Fibroblast of skin of scalp (primary cell): ENCODE data around the gene MAOB.
"Not testable (repeated sequence)": the region's sequence is repeated elsewhere in the genome, so short reads cannot be mapped to it uniquely, and the experiment has no call there.

Experiments used
- DNase-seq: peaks from one replicate; pipeline ENCODE4 v3.0.0-alpha.2; 2013

The MAOB gene

GRCh38 chrX:43753637-43754036 is 128.6 kb downstream of the MAOB start:
- DNase-seq, result no peak

DNA sequence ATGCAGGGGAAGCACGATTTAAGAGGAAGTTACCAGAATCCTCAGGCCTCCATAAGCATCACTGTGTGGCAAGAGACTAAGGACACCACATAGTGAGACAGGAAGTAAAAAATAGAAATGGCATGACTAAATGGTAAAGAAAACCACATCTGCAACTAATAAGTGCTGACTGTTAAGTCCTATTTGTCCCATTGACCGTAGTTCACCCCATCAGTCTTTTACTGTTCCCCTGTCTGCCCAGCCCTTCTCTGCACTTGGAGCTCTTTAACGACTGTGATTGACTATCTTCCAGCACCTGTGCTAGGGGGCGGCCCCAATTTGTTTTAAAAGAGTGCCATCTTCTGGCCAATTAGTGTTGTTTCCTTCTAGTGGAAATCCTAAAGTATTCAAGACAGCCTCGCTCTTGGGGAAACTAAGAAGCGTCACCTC is 132.0 kb downstream of the MAOB start:
- peak; percentile 67 for DNase-seq

- DNase-seq, result no peak
Measured at GRCh38 chrX:43747476-43747875, 134.8 kb downstream of the MAOB start.

- no peak for DNase-seq
Measured at GRCh38 chrX:43745938-43746721, 136.1 kb downstream of the MAOB start.

DNA sequence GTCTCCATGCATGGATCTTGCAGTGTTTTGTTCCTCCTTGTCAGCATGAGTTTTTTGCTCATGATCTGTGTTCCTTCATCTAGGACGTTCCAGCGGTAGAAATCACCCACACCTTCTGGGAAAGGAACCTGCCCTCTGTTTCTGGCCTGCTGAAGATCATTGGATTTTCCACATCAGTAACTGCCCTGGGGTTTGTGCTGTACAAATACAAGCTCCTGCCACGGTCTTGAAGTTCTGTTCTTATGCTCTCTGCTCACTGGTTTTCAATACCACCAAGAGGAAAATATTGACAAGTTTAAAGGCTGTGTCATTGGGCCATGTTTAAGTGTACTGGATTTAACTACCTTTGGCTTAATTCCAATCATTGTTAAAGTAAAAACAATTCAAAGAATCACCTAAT is 138.0 kb downstream of the MAOB start:
- DNase-seq, result no peak

DNA sequence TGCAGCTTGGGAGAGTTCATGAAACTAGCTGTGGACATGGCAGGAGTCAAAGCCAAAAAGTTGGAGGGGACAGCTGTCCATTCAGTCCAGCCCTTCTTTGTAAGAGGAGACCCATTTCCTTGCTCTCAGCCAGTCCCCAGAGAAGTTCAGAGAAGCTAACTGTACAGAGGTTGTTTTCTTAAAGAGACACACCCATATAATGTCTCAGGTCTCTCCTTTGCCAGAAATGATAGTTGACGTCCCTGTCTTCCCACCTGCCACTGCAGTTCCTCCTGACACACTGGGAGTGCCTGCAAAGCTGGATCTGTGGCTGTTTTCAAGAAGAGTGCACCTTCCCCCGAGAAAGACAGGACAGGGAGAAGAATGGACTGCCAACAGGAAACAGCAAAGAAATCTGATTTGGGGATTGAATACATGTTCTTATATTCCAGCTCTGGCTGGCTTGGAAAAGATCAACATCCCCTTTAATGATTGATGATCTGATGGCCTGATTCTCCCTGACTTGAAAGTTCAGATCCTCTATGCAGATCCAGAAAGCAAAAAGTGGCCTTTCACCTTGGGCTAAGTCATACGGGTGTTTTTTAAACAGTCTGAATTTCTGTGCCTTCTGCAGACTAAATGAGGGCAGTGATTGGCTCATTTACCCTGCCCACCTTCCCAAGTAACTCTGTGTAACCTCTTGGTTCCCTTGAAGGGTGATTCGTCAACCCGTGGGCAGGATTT is 139.0 kb downstream of the MAOB start:
- DNase-seq, result no peak

DNA sequence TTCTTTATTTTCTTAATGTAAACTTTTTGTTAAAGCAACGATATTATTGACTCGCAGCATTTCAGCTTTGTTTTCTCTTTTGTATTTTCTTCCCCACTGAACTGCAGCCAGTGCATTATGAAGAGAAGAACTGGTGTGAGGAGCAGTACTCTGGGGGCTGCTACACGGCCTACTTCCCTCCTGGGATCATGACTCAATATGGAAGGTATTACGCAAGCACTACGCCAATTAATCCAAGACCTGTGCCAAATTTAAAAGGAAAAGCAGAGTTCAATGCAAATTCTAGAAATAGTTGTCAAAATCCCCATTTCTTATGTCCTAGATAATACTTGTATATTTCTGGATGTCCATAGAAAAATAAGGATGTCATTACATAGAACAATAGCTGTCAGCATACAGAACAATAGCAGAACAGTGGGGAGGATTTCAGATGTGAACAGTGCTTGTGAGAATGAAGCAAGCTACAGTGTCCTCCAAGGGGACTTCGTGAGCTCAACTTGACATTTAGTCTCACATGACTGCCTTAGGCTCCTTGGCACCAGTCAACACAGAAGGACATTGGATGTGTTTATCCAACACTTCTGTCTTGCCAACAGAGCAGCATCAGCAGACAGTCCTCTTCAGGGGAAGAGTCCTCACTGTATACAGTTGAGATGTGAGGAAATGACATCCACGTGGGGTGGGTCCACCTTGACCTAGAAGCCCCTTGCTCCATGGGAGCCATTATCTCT is 140.2 kb downstream of the MAOB start:
- peak; percentile 46 for DNase-seq

DNA sequence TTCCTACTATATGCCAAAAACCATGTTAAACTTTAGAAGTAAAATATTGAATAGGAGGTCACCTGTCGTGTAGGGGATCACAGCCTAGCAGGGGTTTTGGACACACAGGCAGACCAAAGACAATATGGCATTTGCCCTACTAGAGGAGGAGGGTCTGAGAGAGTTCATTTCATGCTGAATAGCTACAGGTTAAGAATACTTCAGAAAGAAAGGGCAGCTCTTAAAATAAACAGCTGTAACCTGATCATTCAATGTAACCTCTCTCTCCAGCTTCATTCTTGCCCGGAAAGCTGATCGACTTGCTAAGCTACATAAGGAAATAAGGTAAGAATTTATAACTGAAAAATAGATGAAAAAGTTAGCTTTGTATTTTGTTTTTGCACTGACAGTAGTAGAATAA is 146.3 kb downstream of the MAOB start:
- DNase-seq, result no peak

- no peak for DNase-seq
Measured at GRCh38 chrX:43735534-43735933, 146.7 kb downstream of the MAOB start.

DNA sequence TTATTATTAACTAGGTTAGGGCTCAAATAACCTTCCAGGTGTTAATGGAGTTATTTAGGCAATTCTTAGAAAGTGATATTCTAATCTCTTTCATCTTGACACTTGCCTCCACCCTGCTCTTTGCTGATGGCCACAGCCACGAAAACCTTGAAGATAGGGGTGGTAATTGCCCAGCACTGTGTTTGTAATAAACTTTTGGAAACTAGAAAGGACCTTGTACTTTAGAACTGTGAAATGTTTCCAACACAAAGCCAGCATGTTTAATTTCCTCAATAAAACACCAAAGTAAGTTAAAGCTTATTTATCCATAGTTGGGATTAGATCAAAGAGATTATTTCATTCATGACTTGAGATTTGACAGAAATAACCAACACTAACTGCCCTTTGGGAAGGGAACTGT is 147.8 kb downstream of the MAOB start:
- DNase-seq, result no peak

GRCh38 chrX:43733699-43734098 is 148.6 kb downstream of the MAOB start:
- DNase-seq, result no peak

- DNase-seq, result no peak
Measured at GRCh38 chrX:43731086-43731485, 151.2 kb downstream of the MAOB start.

- DNase-seq, result no peak
Measured at GRCh38 chrX:43728966-43729365, 153.3 kb downstream of the MAOB start.

GRCh38 chrX:43728002-43728401 is 154.2 kb downstream of the MAOB start:
- no peak for DNase-seq

DNA sequence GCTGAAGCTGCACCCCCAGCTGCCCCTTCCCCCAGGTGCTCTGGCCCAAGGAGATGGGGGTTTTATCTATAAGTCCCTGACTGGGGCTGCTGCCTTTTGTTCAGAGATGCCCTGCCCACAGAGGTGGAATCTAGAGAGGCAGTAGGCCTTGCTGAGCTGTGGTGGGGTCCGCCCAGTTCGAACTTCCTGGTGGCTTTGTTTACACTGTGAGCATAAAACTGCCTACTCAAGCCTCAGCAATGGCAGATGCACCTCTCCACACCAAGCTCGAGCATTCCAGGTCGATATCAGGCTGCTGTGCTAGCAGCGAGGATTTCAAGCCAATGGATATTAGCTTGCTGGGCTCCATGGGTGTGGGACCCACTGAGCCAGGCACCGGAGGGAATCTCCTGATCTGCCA is 155.0 kb downstream of the MAOB start:
- DNase-seq, result not testable (repeated sequence)

DNA sequence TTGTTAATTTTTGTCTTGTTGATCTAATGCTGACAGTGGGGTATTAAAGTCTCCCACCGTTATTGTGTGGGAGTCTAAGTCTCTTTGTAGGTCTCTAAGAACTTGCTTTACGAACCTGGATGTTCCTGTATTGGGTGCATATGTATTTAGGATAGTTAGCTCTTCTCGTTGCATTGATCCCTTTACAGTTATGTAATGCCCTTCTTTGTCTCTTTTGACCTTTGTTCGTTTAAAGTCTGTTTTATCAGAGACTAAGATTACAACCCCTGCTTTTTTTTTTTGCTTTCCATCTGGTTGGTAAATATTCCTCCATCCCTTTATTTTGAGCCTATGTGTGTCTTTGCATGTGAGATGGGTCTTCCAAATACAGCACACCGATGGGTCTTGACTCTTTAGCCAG is 157.0 kb downstream of the MAOB start:
- not testable (repeated sequence) for DNase-seq

GRCh38 chrX:43720961-43721360 is 161.3 kb downstream of the MAOB start:
- DNase-seq, result no peak

DNA sequence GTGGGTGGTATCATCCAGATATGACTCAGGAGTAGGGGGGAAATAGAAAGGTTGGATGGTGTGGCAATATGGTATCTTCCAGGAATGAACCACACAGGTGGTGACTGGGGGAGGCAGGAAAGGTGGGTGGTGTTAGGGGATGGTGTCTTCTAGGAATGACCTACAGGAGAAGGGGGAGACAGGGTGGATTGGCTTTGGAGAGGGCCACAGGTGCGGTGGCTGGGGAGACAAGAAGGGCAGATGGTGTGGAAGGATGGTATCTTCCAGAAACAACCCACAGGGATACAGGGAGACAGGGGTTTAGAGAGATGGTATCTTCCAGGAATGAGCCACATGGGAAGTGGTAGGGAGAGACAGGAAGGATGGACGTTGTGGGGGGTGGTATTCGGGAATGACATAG is 162.2 kb downstream of the MAOB start:
- DNase-seq, result no peak

DNA sequence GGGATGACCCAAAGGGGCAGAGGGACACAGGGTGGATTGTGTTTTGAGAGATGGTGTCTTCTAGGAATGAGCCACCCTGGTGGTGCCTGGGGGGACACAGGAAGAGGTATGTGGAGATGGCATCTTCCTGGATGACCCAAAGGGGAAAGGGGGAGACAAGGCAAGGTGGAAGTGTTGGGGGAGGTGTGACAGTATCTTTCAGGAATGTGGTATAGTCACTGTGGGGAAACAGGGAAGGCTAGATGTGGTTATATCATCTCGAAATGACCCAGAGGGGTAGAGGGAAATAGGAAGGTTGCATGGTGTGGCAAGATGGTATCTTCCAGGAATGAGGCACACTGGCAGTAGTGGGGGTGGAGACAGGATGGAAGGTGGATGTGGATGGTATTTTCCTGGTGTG is 163.3 kb downstream of the MAOB start:
- DNase-seq, result no peak

GRCh38 chrX:43718546-43718945 is 163.7 kb downstream of the MAOB start:
- no peak for DNase-seq

- no peak for DNase-seq
Measured at GRCh38 chrX:43718081-43718480, 164.2 kb downstream of the MAOB start.

DNA sequence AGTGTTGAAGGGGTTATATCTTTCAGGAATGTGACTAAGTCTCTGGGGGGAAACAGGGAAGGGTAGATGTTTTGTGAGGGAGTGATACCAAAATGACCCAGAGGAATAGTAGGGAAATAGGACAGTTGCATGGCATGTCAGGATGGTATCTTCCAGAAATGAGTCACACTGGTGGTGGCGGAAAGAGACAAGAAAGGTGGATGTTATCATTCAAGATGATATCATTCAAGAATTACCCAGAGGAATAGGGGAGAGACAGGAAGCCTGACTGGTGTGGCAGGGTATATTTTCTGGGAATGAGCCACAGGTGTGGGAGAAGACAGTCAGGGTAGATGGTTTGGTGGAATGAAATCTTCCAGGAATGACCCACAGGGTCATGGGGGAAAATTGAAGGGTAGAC is 165.1 kb downstream of the MAOB start:
- DNase-seq, result no peak

DNA sequence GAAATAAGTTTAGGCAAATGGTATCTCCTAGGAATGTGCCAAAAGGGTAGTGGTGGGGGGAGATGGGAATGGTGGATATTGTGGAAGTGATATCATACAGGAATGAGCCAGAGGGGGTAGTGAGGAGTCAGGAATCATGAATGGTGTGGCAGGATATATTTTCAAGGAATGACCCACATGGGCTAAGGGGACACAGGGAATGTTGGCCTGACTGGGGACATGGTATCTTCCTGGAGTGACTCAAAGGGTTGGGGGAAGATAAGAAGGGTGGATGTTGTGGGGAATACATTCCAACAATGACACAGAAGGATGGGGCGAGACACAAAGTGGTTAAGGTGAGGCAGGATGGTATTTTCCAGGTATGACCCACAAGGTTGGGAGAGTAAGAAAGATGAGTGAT is 165.6 kb downstream of the MAOB start:
- DNase-seq, result no peak
